ENCODE data around the gene FUBP3. TPM values are rescaled to one million over a fixed set of nuclear protein-coding genes. Genes with fewer than 3 reads are reported as not detected.

FUBP3 gene
- total RNA-seq, 4 donors from 2014 or later: 33.1 to 59.9 (median 37.8) TPM

DNA sequence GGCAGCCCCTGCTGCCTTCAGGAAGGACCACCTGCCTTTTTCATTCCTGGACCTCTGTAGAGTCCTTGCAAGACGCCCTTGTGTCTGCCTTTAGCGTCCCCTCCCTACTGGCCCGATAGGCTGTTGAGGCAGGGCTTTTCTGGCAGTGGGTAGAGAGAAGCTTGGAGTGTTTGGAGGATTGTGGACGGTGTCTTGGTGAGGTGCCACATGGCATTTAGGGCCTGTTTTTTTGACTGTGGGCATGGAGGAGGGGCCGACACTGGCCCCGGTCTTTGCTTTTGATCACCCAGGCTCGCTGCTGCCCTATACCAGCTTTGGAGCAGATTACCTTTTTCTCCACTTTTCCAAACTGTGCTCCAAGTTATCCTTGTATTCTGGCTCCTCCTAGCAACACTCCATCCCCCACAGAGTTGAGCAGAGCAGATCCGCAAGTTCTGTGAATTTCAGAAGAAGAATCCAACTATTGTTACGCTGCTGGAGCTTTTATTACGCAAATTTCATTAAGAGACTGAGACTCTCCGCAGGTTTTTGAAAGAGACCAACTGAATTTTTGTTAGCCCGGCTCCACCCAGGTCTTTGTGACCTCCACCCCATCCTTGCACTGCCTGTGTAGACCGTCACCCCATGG lies 50.2 kb downstream of the FUBP3 start:
- Histone ChIP-seq H3K27ac (no peak overlapping the region), H3K36me3 (peaks cover 9 to 100% (median 38%) of the 10 kb centered on the region in 3 donors)
- TF ChIP-seq EP300 (IDR thresholded peaks at IDR 0.05) (no peak), POLR2A (IDR thresholded peaks at IDR 0.05) (no peak)
- TF ChIP-seq, protein P1, sequence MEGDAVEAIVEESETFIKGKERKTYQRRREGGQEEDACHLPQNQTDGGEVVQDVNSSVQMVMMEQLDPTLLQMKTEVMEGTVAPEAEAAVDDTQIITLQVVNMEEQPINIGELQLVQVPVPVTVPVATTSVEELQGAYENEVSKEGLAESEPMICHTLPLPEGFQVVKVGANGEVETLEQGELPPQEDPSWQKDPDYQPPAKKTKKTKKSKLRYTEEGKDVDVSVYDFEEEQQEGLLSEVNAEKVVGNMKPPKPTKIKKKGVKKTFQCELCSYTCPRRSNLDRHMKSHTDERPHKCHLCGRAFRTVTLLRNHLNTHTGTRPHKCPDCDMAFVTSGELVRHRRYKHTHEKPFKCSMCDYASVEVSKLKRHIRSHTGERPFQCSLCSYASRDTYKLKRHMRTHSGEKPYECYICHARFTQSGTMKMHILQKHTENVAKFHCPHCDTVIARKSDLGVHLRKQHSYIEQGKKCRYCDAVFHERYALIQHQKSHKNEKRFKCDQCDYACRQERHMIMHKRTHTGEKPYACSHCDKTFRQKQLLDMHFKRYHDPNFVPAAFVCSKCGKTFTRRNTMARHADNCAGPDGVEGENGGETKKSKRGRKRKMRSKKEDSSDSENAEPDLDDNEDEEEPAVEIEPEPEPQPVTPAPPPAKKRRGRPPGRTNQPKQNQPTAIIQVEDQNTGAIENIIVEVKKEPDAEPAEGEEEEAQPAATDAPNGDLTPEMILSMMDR (IDR thresholded peaks at IDR 0.05): no peak

DNA sequence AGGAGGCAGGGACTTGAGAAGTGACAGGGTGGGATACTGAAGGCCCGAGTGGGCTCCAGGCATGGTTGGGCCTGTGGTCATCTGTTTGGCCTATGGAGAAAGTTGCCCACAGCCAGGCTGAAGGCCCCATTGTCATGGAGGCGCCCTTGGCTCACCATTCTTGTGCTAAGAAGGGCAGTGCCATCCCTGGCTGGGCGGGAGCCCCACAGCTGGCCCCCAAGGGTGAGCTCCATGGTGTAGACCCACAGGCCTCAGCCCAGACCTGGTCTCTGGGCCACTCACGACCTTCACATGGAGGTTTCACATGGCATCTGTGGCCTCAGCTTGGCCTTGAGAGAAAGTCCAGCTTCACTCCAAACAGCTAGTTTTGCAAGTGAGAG lies 50.7 kb downstream of the FUBP3 start:
- no peak for DNase-seq (ENCODE audit: low spot score in 2 of 2)
- H3K4me1 ChIP-seq: no peaks in the 10 kb centered on the region
- H3K36me3 ChIP-seq: peaks cover 10 to 100% (median 34%) of the 10 kb centered on the region in 3 donors
- no peaks in the 10 kb centered on the region for H3K27me3 ChIP-seq
- H3K9me3 ChIP-seq: no peaks in the 10 kb centered on the region
- TF ChIP-seq, protein P1 (IDR thresholded peaks at IDR 0.05): no peak
- TF ChIP-seq POLR2A (IDR thresholded peaks at IDR 0.05): no peak
- WGBS, 2 donors: 77 to 83% methylated on average over 4 of the region's 4 CpGs
- no peak overlapping the region for H3K27ac ChIP-seq
- H3K4me3 ChIP-seq: no peak overlapping the region

More for the DNA sequence above, 50.2 kb downstream of the FUBP3 start:
- no peaks in the 10 kb centered on the region for H3K27me3 ChIP-seq
- H3K4me1 ChIP-seq: no peaks in the 10 kb centered on the region
- H3K9me3 ChIP-seq: no peaks in the 10 kb centered on the region
- H3K4me3 ChIP-seq: no peak overlapping the region
- WGBS, 2 donors: 69 to 72% methylated on average over 13 of the region's 13 CpGs
- DNase-seq (ENCODE audit: low spot score in 2 of 2): no peak

- Histone ChIP-seq H3K27ac (no peak overlapping the region), H3K27me3 (no peaks in the 10 kb centered on the region), H3K4me3 (no peak overlapping the region), H3K9me3 (no peaks in the 10 kb centered on the region), H3K4me1 (no peaks in the 10 kb centered on the region), H3K36me3 (peaks cover 10 to 100% (median 32%) of the 10 kb centered on the region in 3 donors)
- no peak for DNase-seq (ENCODE audit: low spot score in 2 of 2)
- 91 to 93% methylated on average over 26 to 27 of the region's 27 CpGs for WGBS, 2 donors
- TF ChIP-seq EP300 (IDR thresholded peaks at IDR 0.05) (no peak), POLR2A (IDR thresholded peaks at IDR 0.05) (no peak)
- TF ChIP-seq, protein P1 (IDR thresholded peaks at IDR 0.05): no peak
Measured at GRCh38 chr9:130630506-130631330, 51.3 kb downstream of the FUBP3 start.

DNA sequence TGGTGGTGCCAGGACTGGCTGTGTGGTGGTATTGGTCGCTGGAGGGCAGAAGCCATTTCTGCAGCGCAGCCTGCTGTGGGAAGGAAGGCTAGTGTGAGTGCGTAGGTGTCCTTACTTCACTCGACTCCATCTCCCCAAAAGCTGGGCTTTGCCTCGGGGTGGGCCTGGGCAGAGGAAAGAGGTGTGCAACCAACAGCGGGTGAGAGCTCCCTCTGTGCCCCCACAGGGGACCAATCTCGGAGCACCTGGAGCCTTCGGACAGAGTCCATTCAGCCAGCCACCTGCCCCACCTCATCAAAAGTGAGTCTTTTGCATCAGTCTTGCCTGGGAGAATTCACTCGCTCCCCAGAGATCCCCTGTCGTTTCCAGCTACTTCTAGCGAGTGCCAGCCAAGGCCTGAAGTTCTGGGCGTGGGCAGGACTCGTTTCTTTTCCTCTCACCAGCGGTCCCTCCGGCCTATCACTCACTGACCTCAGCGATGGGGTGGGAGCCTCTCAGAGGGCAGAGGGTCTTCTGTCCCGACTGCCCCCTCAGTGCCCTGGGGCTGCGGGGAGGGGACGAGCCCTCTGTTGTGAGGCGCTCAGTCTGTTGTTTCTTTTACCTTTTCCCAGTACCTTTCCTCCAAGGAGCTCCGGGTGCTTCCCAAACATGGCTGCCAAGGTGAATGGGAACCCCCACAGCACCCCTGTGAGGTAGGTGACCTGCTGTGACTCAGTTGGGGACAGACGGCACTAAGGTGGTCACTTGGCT lies 52.1 kb downstream of the FUBP3 start:
- no peak overlapping the region for H3K27ac ChIP-seq
- H3K9me3 ChIP-seq: no peaks in the 10 kb centered on the region
- H3K36me3 ChIP-seq: peaks cover 10 to 100% (median 30%) of the 10 kb centered on the region in 3 donors
- H3K27me3 ChIP-seq: no peaks in the 10 kb centered on the region
- H3K4me3 ChIP-seq: no peak overlapping the region
- 85 to 90% methylated on average over 22 of the region's 22 CpGs for WGBS, 2 donors
- no peaks in the 10 kb centered on the region for H3K4me1 ChIP-seq
- TF ChIP-seq POLR2A (IDR thresholded peaks at IDR 0.05): no peak
- TF ChIP-seq, protein P1 (IDR thresholded peaks at IDR 0.05): no peak
- no peak for TF ChIP-seq EP300 (IDR thresholded peaks at IDR 0.05)
- DNase-seq (ENCODE audit: low spot score in 2 of 2): no peak

Data from tibial nerve (tissue), 4 donors.